ENCODE results near the gene FGF14.

The FGF14 gene

DNA sequence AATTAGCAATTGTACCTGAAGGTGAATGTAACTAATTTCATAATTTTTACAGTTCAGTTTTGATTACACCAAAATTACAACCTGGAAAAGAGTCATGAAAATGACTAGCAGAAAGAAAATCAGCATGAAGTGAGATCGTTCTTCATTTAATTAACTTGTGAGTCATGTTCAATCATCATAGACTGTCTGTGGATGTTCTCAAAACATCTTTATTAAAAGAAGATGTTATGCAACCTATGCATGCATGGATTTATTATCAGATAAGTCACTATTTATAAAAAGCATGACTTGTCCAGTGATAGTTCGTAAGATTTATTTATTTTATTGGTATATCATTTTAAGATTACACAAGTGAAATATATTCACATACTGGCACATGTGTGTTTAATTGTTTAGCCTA is 703.4 kb downstream of the FGF14 start:
- TF ChIP-seq, protein P1, sequence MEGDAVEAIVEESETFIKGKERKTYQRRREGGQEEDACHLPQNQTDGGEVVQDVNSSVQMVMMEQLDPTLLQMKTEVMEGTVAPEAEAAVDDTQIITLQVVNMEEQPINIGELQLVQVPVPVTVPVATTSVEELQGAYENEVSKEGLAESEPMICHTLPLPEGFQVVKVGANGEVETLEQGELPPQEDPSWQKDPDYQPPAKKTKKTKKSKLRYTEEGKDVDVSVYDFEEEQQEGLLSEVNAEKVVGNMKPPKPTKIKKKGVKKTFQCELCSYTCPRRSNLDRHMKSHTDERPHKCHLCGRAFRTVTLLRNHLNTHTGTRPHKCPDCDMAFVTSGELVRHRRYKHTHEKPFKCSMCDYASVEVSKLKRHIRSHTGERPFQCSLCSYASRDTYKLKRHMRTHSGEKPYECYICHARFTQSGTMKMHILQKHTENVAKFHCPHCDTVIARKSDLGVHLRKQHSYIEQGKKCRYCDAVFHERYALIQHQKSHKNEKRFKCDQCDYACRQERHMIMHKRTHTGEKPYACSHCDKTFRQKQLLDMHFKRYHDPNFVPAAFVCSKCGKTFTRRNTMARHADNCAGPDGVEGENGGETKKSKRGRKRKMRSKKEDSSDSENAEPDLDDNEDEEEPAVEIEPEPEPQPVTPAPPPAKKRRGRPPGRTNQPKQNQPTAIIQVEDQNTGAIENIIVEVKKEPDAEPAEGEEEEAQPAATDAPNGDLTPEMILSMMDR (IDR thresholded peaks at IDR 0.05; ENCODE audit: borderline replicate concordance, insufficient read depth, low read depth, low read length) = no peak
- H3K4me3 ChIP-seq (ENCODE audit: low read depth, low read length) = no peak overlapping the region

DNA sequence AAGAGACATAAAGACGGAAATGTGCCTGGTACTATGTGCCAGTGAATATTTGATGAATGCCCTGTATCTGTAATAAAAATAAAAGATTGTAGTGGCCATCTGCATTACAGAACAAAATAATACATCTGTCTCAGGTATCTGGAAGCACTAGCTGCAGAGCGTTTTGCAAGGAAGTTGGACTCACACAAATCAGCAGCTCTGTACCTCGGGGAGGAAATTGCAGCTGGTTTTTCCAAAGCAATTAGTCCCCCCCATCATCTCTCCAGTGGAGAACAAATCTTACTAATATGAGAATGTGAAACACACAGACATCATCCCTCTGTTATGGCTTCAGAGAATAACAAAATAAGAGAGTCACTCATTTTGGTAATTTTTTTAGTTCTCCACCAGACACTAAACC is 704.1 kb downstream of the FGF14 start:
- TF ChIP-seq, protein P1 (IDR thresholded peaks at IDR 0.05; ENCODE audit: borderline replicate concordance, insufficient read depth, low read depth, low read length) = no peak
- no peak overlapping the region for H3K4me3 ChIP-seq (ENCODE audit: low read depth, low read length)

DNA sequence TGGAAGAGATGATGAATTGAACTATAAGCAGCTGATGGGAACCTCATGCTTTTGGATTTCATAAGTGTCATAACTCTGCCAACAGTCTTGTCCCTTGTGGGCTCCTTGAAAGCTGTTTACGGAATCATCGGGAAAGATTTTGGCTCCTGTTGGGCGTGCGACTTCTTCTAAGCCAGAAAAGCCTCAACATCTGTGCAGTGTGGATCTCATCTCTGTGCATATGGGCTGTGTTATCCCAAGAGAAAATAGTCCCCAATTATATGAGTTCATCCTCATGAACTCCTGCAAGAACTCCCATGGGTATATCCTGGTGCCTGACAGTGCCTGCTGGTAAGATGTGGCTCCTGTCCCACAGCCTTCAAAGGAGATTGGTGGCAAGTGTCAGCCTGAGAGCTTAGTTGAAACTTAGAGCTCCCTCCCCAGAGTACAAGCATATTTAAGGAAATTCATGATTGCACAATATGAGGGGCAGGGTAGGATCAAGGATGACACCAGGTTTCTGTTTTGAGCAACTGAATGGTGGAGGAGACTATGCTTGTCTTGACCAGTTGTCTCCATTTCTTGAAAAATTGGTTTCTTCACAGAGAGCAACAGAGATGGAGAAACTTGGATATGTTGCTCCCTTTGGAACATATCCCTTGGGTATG is 705.9 kb downstream of the FGF14 start:
- TF ChIP-seq, protein P1 (IDR thresholded peaks at IDR 0.05; ENCODE audit: borderline replicate concordance, insufficient read depth, low read depth, low read length) = no peak
- no peak overlapping the region for H3K4me3 ChIP-seq (ENCODE audit: low read depth, low read length)

DNA sequence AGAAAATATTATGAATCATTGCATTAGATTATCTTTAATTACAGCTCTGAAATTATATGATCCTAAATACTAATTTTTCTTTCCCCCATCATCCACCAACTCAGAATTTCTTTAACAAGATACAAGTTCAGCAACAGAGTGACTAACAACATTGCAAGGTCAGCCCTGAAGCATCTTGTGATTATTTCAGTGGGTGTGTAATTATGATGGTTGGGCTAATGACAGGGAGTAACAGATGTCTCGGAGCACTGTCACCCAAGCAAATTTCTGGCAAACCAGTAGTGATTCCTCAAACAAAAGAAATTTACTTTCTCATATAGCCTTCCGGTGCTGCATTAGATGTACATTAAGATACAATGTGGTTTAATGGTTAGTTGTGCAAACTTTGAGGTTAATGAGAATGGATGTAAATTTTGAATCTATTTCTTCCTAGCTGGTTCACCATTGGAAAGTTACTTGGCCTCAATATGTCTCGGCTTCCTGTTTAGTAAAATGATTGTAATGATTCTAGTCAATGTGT is 710.4 kb downstream of the FGF14 start:
- no peak overlapping the region for H3K4me3 ChIP-seq (ENCODE audit: low read depth, low read length)
- TF ChIP-seq, protein P1 (IDR thresholded peaks at IDR 0.05; ENCODE audit: borderline replicate concordance, insufficient read depth, low read depth, low read length) = no peak

DNA sequence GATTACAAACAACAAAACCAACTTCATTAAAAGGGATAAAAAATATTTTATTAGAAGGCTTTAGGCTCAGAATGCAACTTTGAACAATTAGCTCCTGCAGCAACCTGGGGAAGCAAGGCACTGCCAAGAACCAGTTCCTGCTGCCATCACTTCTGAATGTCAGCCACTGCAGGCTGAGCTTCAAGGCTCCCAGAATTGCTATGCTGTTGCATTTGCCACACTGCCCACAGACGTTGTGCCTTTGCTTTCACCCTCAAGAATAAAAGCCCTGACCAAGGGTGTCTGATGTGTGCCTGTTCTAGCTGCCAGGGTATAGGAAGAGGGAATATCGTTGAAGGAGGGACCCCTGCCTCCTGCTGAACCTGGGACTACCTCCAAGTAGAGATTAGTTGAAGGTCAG is 711.0 kb downstream of the FGF14 start:
- H3K4me3 ChIP-seq (ENCODE audit: low read depth, low read length) = no peak overlapping the region
- TF ChIP-seq, protein P1 (IDR thresholded peaks at IDR 0.05; ENCODE audit: borderline replicate concordance, insufficient read depth, low read depth, low read length) = no peak

DNA sequence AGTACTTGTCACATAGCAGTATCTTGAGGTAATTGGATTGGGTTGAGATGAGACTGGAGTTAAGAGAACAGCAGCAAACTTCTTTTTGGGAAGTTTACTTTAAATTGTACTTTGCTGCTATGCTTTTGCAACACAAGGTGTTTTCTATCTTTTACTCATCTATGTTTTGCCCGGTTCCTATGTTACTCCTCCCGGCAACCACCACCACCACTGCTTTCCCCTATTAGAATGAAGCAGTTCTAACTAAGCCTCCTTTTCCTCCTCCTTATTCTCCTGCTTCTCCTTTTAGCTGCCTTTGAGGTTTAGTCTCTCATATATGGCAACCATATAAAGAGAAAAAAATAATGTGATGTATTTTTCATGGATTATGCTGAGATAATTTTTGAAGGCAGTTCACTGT is 715.8 kb downstream of the FGF14 start:
- TF ChIP-seq, protein P1 (IDR thresholded peaks at IDR 0.05; ENCODE audit: borderline replicate concordance, insufficient read depth, low read depth, low read length) = no peak

DNA sequence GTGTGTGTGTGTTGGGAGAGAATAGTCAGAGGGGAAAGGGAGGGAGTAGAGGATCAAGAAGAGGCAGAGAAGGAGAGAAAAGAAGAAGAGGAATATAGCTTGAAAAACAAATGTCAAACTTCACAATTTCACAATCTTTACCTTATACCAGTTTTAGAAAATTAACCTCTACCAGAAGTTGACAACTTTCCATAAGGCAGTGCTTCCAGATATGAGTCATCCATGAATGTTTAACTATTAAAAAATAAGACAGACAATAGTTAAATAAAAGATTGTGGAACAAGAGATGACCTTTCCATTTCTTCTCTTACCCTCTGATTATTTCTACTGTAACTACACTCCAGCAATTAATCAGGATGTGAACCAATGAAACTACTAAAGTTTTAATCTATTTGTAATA is 720.0 kb downstream of the FGF14 start:
- TF ChIP-seq, protein P1 (IDR thresholded peaks at IDR 0.05; ENCODE audit: borderline replicate concordance, insufficient read depth, low read depth, low read length) = no peak
- no peak overlapping the region for H3K4me3 ChIP-seq (ENCODE audit: low read depth, low read length)

More for the DNA sequence above, 715.8 kb downstream of the FGF14 start:
- H3K4me3 ChIP-seq (ENCODE audit: low read depth, low read length) = no peak overlapping the region

Measured in GM12875 (cell line).